Lower leg skin (tissue), 4 donors: ENCODE data around the gene DYRK1A. TPM values are rescaled to one million over a fixed set of nuclear protein-coding genes. Genes with fewer than 3 reads are reported as not detected.
"Not testable (repeated sequence)": the region's sequence is repeated elsewhere in the genome, so short reads cannot be mapped to it uniquely, and the experiment has no call there.

Source experiments
- DNase-seq, 2 donors: peaks; one replicate each; pipeline ENCODE4 v3.0.0-alpha.2; 2019; ENCODE audit warnings: low spot score in 2 of 2
- H3K4me3 ChIP-seq: fragments of 200-600 bp; sonication (generic); 2 replicates; pipeline ENCODE4 v1.5.1; 2017; ENCODE audit warnings: mild to moderate bottlenecking, low read depth; ENCODE audit not compliant: poor library complexity, severe bottlenecking
- POLR2A ChIP-seq, 2 donors: fragments of 450-650 bp; IDR thresholded peaks; one replicate each; pipeline ENCODE4 v1.6.1; 2016 to 2017; ENCODE audit warnings: antibody characterized with exemption in 2 of 2, mild to moderate bottlenecking in 1 of 2, moderate library complexity in 1 of 2
- WGBS, 2 donors: methylation state at CpG; one replicate each; pipeline ENCODE4 v1.1.5; 2018; 5-methylcytosine and 5-hydroxymethylcytosine counted together
- intact Hi-C: fragments of 100-400 bp; cut with DNase I; formaldehyde crosslinking; loops from one replicate; pipeline ENCODE4 v1.15.0; 2023; ENCODE audit warnings: low total_unique reads
- total RNA-seq, 4 donors: library from RNA; depleted of rRNA; stranded (reverse); fragments of >200 nt; gene quantifications; one replicate each; pipeline ENCODE4 v1.1.0, GENCODE V29; 2016
- TF ChIP-seq, protein P1 (sequence below), 3 donors: fragments of 450-650 bp; IDR thresholded peaks; one replicate each; pipeline ENCODE4 v1.5.1; 2016; ENCODE audit warnings: antibody characterized with exemption in 3 of 3, mild to moderate bottlenecking in 3 of 3, moderate library complexity in 2 of 3

Gene DYRK1A
- total RNA-seq, 4 donors from 2014 or later = 60.2 to 97.8 (median 79.8) TPM

DNA sequence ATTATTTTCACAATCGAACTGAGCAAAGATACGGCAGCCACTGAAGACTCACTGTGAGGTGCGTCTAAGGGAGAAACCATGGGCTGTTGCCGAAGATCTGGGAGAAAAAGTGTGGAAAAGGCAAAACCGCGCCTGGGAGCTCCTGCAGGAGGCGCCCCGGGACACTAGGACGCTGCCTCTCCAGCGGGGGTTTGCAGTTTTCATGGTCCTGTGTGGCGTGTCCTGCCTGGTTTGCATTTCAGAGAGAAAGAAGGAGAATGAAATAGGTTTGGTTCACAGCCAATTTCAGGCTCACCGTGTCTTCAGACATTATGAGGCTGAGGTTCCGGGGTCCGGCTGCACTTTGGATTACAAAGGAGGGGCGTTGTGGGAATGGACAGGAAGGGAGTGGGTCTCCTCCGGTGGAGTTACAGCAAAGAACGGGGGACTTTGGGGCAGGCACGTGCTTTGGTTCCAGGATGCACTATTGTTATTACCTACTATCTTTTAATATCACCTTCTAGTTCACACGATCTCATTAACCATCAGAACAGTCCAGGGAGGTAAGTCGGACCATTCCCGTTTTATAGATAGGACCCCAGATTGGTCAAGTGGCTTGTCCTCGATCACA is 179.8 kb downstream of the DYRK1A start:
- intact Hi-C loops = no loop called here
- no peak for TF ChIP-seq POLR2A (IDR thresholded peaks at IDR 0.05)
- TF ChIP-seq, protein P1, sequence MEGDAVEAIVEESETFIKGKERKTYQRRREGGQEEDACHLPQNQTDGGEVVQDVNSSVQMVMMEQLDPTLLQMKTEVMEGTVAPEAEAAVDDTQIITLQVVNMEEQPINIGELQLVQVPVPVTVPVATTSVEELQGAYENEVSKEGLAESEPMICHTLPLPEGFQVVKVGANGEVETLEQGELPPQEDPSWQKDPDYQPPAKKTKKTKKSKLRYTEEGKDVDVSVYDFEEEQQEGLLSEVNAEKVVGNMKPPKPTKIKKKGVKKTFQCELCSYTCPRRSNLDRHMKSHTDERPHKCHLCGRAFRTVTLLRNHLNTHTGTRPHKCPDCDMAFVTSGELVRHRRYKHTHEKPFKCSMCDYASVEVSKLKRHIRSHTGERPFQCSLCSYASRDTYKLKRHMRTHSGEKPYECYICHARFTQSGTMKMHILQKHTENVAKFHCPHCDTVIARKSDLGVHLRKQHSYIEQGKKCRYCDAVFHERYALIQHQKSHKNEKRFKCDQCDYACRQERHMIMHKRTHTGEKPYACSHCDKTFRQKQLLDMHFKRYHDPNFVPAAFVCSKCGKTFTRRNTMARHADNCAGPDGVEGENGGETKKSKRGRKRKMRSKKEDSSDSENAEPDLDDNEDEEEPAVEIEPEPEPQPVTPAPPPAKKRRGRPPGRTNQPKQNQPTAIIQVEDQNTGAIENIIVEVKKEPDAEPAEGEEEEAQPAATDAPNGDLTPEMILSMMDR (IDR thresholded peaks at IDR 0.05) = no peak
- H3K4me3 ChIP-seq = no peak overlapping the region
- 50 to 64% methylated on average over 22 of the region's 22 CpGs for WGBS, 2 donors
- DNase-seq = peak in 1 of 2 donors; percentile 48

GRCh38 chr21:37546949-37547614 is 180.5 kb downstream of the DYRK1A start:
- no peak overlapping the region for H3K4me3 ChIP-seq
- intact Hi-C loops = no loop called here
- peak in 1 of 2 donors; percentile 77 for DNase-seq
- 28 to 34% methylated on average over 23 of the region's 23 CpGs for WGBS, 2 donors
- TF ChIP-seq, protein P1 (IDR thresholded peaks at IDR 0.05) = no peak

DNA sequence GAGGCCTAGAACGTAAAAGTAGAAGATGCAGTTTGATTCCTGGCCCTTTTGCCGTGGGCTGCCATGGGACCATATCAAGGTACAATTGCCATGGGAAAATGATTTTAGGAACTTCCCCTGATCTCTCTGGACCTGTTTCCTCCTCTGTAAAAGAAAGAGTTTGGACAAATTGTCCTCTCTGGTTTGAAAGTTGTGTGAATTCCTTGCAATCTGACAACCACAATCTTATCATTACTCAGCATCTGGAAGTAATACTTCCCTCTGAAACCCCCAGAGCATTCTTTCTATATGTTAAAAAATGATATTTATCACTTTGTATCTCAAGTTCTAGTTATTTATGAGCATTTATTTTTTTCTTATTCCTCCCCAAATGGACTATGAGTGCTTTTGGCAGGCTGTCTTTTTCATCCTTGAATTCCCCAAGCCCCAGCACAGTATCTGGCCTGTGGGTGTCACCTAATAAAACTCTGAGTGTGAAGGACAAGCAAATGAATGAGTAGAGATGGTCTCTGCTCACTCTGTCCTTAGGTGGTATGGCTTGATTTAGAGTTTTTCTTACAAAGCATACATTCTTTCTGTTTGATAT is 181.1 kb downstream of the DYRK1A start:
- intact Hi-C loops = no loop called here
- peak in 1 of 2 donors; percentile 21 for DNase-seq
- 60 to 63% methylated on average over 2 of the region's 2 CpGs for WGBS, 2 donors
- TF ChIP-seq POLR2A (IDR thresholded peaks at IDR 0.05) = no peak
- TF ChIP-seq, protein P1 (IDR thresholded peaks at IDR 0.05) = no peak
- no peak overlapping the region for H3K4me3 ChIP-seq

DNA sequence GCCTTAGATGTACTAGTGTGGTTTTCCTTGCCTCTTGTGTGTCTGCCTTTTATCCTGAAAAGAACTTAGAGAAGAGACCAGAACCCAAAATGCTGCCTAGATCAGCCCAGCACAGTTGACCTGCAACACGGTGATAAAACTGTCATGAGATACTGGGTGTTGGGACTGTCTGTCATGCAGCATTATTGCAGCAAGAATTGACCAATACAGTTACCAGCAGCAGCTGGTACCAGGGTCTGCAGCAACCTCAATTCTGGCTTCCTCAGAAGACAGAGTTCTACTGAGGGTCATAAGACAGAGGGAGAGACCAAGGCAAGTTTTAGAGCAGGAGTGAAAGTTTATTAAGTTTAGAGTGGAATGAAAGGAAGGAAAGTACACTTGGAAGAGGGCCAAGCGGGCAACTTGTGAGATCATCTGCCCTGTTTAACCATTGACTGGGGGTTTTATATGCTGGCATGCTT is 182.0 kb downstream of the DYRK1A start:
- 69 to 89% methylated on average over 2 of the region's 2 CpGs for WGBS, 2 donors
- peak in 1 of 2 donors; percentile 54 for DNase-seq
- H3K4me3 ChIP-seq = no peak overlapping the region
- intact Hi-C loops = no loop called here
- TF ChIP-seq, protein P1 (IDR thresholded peaks at IDR 0.05) = no peak
- TF ChIP-seq POLR2A (IDR thresholded peaks at IDR 0.05) = no peak

DNA sequence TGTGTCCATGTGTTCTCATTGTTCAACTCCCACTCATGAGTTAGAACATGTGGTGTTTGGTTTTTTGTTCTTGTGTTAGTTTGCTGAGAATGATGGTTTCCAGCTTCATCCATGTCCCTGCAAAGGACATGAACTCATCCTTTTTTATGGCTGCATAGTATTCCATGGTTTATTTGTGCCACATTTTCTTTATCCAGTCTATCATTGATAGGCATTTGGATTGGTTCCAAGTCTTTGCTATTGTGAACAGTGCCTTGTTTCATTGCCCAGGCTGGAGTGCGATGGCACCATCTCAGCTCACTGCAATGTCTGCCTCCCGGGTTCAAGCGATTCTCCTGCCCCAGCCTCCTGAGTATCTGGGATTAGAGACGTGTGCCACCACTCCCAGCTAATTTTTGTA is 183.2 kb downstream of the DYRK1A start:
- H3K4me3 ChIP-seq, intact Hi-C loops, DNase-seq: not testable (repeated sequence)
- 87 to 91% methylated on average over 4 of the region's 4 CpGs for WGBS, 2 donors

DNA sequence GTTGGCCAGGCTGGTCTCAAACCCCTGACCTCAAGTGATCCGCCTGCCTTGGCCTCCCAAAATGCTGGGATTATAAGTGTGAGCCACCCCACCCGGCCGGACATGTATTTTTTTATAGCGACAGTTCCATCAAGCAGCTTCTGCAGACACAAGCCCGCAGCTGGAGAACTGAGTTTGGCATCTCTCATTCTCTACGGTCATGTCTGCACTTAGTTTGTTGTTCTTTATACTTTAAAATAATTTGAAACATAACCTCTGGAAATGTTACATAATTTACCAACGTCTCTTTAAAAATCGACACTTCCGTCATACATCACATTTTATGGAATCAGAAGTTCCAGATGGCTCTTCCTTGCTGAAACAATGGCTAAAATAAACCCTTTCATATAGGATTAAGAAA is 183.6 kb downstream of the DYRK1A start:
- 66 to 74% methylated on average over 9 of the region's 9 CpGs for WGBS, 2 donors
- intact Hi-C loops = no loop called here
- no peak overlapping the region for H3K4me3 ChIP-seq
- DNase-seq = peak in 1 of 2 donors; percentile 69
- TF ChIP-seq POLR2A (IDR thresholded peaks at IDR 0.05) = no peak
- TF ChIP-seq, protein P1 (IDR thresholded peaks at IDR 0.05) = no peak
